Testis (tissue), 2 donors: ENCODE data around the gene KDF1.

Source experiments
- POLR2A ChIP-seq: fragments of 450-650 bp; IDR thresholded peaks from one replicate; pipeline ENCODE4 v1.6.1; 2017; ENCODE audit warnings: antibody characterized with exemption, mild to moderate bottlenecking, moderate library complexity
- TF ChIP-seq, protein P1 (sequence below), 3 experiments: fragments of 450-650 bp in 2 of 3; fragments of 200-600 bp in 1 of 3; sonication (generic) in 1 of 3; IDR thresholded peaks; one replicate each; pipeline ENCODE4 v1.5.1; 2016 to 2019; ENCODE audit warnings: antibody characterized with exemption in 3 of 3, mild to moderate bottlenecking in 2 of 3, moderate library complexity in 1 of 3

DNA sequence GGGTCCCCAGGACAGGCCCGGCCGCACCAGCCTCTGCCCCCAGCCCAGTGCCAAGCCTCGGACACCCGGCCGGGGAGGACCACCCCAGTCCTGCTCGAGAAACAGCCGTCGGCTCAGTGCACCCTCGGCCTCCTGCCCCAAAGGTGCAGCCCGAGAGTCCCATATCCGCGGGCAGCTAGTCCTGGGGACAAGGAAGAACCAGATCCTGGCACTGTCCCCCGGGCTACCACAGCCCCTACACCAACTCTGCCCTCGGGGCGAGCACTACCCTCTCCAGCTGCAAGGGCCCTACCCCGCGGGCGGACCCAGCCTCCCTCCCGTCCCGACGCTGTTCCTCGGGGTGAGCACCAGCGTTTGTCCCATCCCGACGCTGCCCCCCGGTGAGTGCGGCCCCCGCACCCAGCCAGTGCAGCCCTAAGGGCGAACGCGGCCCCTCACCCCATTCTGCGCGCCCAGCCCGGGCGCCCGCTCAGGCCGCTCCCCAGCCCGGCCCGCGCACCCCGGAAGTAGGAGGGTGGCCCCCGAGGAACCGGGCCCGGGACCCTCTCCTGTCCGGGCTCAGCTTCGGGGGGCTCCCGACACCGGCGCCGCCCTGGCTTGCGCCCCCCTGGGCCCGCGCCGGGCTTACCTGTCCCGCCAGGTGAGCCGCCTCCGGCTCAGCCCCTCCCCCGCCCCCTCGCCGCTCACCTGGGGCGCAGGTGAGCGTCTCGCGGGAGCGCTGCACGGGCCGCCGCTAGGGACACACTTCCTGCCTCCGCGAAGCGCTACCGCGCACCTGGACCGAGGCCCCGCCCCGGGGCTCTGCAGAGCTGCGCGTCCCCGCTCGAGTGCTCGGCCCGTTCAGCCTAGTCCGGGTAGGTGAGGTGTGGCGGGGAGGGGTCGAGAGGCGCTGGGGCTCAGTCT lies at the start of gene KDF1:
- TF ChIP-seq POLR2A = no peak
- TF ChIP-seq, protein P1, sequence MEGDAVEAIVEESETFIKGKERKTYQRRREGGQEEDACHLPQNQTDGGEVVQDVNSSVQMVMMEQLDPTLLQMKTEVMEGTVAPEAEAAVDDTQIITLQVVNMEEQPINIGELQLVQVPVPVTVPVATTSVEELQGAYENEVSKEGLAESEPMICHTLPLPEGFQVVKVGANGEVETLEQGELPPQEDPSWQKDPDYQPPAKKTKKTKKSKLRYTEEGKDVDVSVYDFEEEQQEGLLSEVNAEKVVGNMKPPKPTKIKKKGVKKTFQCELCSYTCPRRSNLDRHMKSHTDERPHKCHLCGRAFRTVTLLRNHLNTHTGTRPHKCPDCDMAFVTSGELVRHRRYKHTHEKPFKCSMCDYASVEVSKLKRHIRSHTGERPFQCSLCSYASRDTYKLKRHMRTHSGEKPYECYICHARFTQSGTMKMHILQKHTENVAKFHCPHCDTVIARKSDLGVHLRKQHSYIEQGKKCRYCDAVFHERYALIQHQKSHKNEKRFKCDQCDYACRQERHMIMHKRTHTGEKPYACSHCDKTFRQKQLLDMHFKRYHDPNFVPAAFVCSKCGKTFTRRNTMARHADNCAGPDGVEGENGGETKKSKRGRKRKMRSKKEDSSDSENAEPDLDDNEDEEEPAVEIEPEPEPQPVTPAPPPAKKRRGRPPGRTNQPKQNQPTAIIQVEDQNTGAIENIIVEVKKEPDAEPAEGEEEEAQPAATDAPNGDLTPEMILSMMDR (IDR thresholded peaks at IDR 0.05) = no peak
